Activated gamma-delta T cell treated with Interleukin-2 at 50 U/mL for 16 hours (primary cell): ENCODE measurements around the gene BCAS1.

Experiments used
- DNase-seq: peaks from one replicate; pipeline ENCODE4 v3.0.0-alpha.2; 2020

Gene BCAS1

GRCh38 chr20:54044156-54044555 is 26.2 kb downstream of the BCAS1 start:
- DNase-seq = no peak

- DNase-seq = no peak
Measured at GRCh38 chr20:54043076-54043967, 27.1 kb downstream of the BCAS1 start.

GRCh38 chr20:54042021-54042420 is 28.4 kb downstream of the BCAS1 start:
- no peak for DNase-seq

GRCh38 chr20:54041336-54041735 is 29.1 kb downstream of the BCAS1 start:
- DNase-seq = no peak

GRCh38 chr20:54040531-54040930 is 29.9 kb downstream of the BCAS1 start:
- no peak for DNase-seq

- no peak for DNase-seq
Measured at GRCh38 chr20:54038961-54039360, 31.4 kb downstream of the BCAS1 start.

GRCh38 chr20:54037525-54037924 is 32.9 kb downstream of the BCAS1 start:
- DNase-seq = no peak

GRCh38 chr20:54029643-54030042 is 40.8 kb downstream of the BCAS1 start:
- no peak for DNase-seq

GRCh38 chr20:54029176-54029575 is 41.2 kb downstream of the BCAS1 start:
- no peak for DNase-seq

- no peak for DNase-seq
Measured at GRCh38 chr20:54028276-54029011, 42.0 kb downstream of the BCAS1 start.

- DNase-seq = no peak
Measured at GRCh38 chr20:54027704-54028103, 42.7 kb downstream of the BCAS1 start.

GRCh38 chr20:54026295-54027064 is 43.9 kb downstream of the BCAS1 start:
- DNase-seq = no peak

GRCh38 chr20:54025251-54025771 is 45.1 kb downstream of the BCAS1 start:
- no peak for DNase-seq

- DNase-seq = no peak
Measured at GRCh38 chr20:54023406-54023805, 47.0 kb downstream of the BCAS1 start.

- no peak for DNase-seq
Measured at GRCh38 chr20:54021446-54022235, 48.8 kb downstream of the BCAS1 start.

- DNase-seq = no peak
Measured at GRCh38 chr20:54020868-54021267, 49.5 kb downstream of the BCAS1 start.

GRCh38 chr20:54020348-54020747 is 50.0 kb downstream of the BCAS1 start:
- DNase-seq = no peak

- no peak for DNase-seq
Measured at GRCh38 chr20:54019585-54019984, 50.8 kb downstream of the BCAS1 start.

- DNase-seq = no peak
Measured at GRCh38 chr20:54019127-54019526, 51.3 kb downstream of the BCAS1 start.

- no peak for DNase-seq
Measured at GRCh38 chr20:54017846-54018245, 52.5 kb downstream of the BCAS1 start.

- no peak for DNase-seq
Measured at GRCh38 chr20:54015496-54015895, 54.9 kb downstream of the BCAS1 start.

GRCh38 chr20:54014293-54014926 is 56.0 kb downstream of the BCAS1 start:
- DNase-seq = no peak
